GM21576 (cell line): ENCODE data around the gene AGAP1.

Source experiments
- ATAC-seq: cut with Tn5 transposase; IDR thresholded peaks from one replicate; pipeline ENCODE4 v1.9.1; 2021; ENCODE audit warnings: mild to moderate bottlenecking, moderate library complexity; ENCODE audit not compliant: unreplicated experiment

AGAP1 gene

GRCh38 chr2:235486729-235487128, 7.1 kb upstream of the AGAP1 start:
- ATAC-seq = no peak

GRCh38 chr2:235489897-235490296, 3.9 kb upstream of the AGAP1 start:
- ATAC-seq = no peak

- ATAC-seq = no peak
Observed at GRCh38 chr2:235492850-235493344, 946 bp upstream of the AGAP1 start.

- no peak for ATAC-seq
Observed at GRCh38 chr2:235493402-235493774, 455 bp upstream of the AGAP1 start.

GRCh38 chr2:235494716-235495372, 1.0 kb downstream of the AGAP1 start:
- ATAC-seq = no peak

- no peak for ATAC-seq
Observed at GRCh38 chr2:235495373-235496238, 1.8 kb downstream of the AGAP1 start.

- ATAC-seq = no peak
Observed at GRCh38 chr2:235496239-235496621, 2.4 kb downstream of the AGAP1 start.

GRCh38 chr2:235497096-235497495, 3.3 kb downstream of the AGAP1 start:
- no peak for ATAC-seq

GRCh38 chr2:235498541-235498940, 4.7 kb downstream of the AGAP1 start:
- ATAC-seq = no peak

GRCh38 chr2:235498946-235499812, 5.3 kb downstream of the AGAP1 start:
- ATAC-seq = no peak

GRCh38 chr2:235500110-235500760, 6.4 kb downstream of the AGAP1 start:
- no peak for ATAC-seq

- ATAC-seq = no peak
Observed at GRCh38 chr2:235500761-235501672, 7.2 kb downstream of the AGAP1 start.

- no peak for ATAC-seq
Observed at GRCh38 chr2:235501673-235502031, 7.8 kb downstream of the AGAP1 start.

GRCh38 chr2:235502336-235502735, 8.5 kb downstream of the AGAP1 start:
- ATAC-seq = no peak

- no peak for ATAC-seq
Observed at GRCh38 chr2:235504441-235505180, 10.8 kb downstream of the AGAP1 start.

GRCh38 chr2:235505181-235505741, 11.4 kb downstream of the AGAP1 start:
- no peak for ATAC-seq

GRCh38 chr2:235506291-235506996, 12.6 kb downstream of the AGAP1 start:
- ATAC-seq = no peak

GRCh38 chr2:235506997-235507615, 13.3 kb downstream of the AGAP1 start:
- no peak for ATAC-seq
